GM08714 (cell line): ENCODE measurements around the gene RHEBL1.

Experiments
- H3K4me3 ChIP-seq: fragments of 200-500 bp; sonication (Bioruptor generic); 2 replicates; pipeline ENCODE4 v1.5.1; 2014; ENCODE audit warnings: mild to moderate bottlenecking, low read length, inconsistent platforms
- ZNF274 ChIP-seq: IDR thresholded peaks from 2 replicates; pipeline ENCODE4 v1.6.1; 2012; ENCODE audit warnings: mild to moderate bottlenecking, low read depth, low read length

RHEBL1 gene

GRCh38 chr12:49017891-49018260 lies 51.9 kb downstream of the RHEBL1 start:
- H3K4me3 ChIP-seq: peak overlapping the region; percentile 82
- TF ChIP-seq ZNF274: no peak

- H3K4me3 ChIP-seq: no peak overlapping the region
- TF ChIP-seq ZNF274: no peak
These were observed 54.6 kb downstream of the RHEBL1 start for GRCh38 chr12:49015196-49015595.
